Ishikawa (cell line): ENCODE measurements around the gene PLEKHA6.

ENCODE experiments used
- TCF12 ChIP-seq: IDR thresholded peaks from 2 replicates; pipeline ENCODE4 v1.6.1; 2012; ENCODE audit warnings: low read depth
- ZBTB7A ChIP-seq: IDR thresholded peaks from 2 replicates; pipeline ENCODE4 v1.6.1; 2012; ENCODE audit warnings: low read depth

- no peak for TF ChIP-seq ZBTB7A
- TF ChIP-seq TCF12, result no peak
Observed at GRCh38 chr1:204335085-204335484, 24.6 kb downstream of the PLEKHA6 start.
